GM23338 (cell line): Measurements from ENCODE around the gene SLC6A3.

Source experiments
- EZH2 ChIP-seq: fragments of 200-600 bp; sonication (generic); IDR thresholded peaks from one replicate; pipeline ENCODE4 v1.8.0; 2017; ENCODE audit warnings: antibody characterized with exemption, mild to moderate bottlenecking, low read depth; ENCODE audit not compliant: unreplicated experiment
- TF ChIP-seq, protein P1 (sequence below), 2 experiments: fragments of 200-600 bp in 1 of 2; sonication (generic) in 1 of 2; conservative IDR thresholded peaks; 2 replicates each; pipeline versions ENCODE4 v1.5.1 to v1.6.1; 2016 to 2017; ENCODE audit warnings: antibody characterized with exemption in 2 of 2, low read depth in 2 of 2, mild to moderate bottlenecking in 2 of 2, moderate library complexity in 1 of 2

DNA sequence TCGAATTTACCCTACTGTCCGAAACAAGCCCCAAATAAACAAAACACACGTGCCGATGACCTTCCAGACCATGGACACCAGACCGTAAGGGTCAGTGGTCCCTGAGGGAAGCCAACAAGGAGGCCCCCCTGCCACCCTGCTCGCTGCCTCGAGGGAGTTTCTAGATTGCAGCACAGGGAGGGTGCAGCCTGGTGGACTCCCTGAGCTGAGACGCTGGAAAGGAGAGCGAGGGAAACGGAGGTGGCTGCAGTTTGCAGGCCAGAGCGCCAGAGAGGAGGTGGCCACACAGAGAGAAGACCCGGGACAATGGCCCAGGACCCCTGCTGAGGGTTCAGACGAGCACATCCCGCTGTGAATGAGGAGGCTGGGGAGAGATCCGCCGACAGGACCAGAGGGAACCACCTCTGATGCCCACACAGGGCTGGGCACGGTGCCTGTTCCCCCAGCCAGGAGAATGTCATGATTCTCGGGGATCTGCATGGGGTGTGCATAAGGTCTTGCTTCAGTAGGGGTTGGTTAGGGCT lies 48.9 kb downstream of the SLC6A3 start:
- TF ChIP-seq, protein P1, sequence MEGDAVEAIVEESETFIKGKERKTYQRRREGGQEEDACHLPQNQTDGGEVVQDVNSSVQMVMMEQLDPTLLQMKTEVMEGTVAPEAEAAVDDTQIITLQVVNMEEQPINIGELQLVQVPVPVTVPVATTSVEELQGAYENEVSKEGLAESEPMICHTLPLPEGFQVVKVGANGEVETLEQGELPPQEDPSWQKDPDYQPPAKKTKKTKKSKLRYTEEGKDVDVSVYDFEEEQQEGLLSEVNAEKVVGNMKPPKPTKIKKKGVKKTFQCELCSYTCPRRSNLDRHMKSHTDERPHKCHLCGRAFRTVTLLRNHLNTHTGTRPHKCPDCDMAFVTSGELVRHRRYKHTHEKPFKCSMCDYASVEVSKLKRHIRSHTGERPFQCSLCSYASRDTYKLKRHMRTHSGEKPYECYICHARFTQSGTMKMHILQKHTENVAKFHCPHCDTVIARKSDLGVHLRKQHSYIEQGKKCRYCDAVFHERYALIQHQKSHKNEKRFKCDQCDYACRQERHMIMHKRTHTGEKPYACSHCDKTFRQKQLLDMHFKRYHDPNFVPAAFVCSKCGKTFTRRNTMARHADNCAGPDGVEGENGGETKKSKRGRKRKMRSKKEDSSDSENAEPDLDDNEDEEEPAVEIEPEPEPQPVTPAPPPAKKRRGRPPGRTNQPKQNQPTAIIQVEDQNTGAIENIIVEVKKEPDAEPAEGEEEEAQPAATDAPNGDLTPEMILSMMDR (conservative IDR thresholded peaks at IDR 0.05; ENCODE audit: low read depth in 2 of 2), result no peak
- TF ChIP-seq EZH2, result no peak
